Stimulated activated CD4-positive, alpha-beta T cell treated with anti-CD3 and anti-CD28 coated beads, Interleukin-12 subunit alpha, Interleukin-12 subunit beta, amount 100 ng/mL, for 48 hours (primary cell): ENCODE measurements around the gene ZCCHC7.
"Not testable (repeated sequence)": the region's sequence is repeated elsewhere in the genome, so short reads cannot be mapped to it uniquely, and the experiment has no call there.

Experiments
- DNase-seq, 3 donors: peaks; one replicate each; pipeline ENCODE4 v3.0.0-alpha.2; 2020; ENCODE audit warnings: low read depth in 2 of 3, low spot score in 1 of 3

Gene ZCCHC7

GRCh38 chr9:37290940-37291485 lies 170.6 kb downstream of the ZCCHC7 start:
- no peak for DNase-seq

- not testable (repeated sequence) for DNase-seq
Measured at GRCh38 chr9:37291612-37292238, 171.4 kb downstream of the ZCCHC7 start.

DNA sequence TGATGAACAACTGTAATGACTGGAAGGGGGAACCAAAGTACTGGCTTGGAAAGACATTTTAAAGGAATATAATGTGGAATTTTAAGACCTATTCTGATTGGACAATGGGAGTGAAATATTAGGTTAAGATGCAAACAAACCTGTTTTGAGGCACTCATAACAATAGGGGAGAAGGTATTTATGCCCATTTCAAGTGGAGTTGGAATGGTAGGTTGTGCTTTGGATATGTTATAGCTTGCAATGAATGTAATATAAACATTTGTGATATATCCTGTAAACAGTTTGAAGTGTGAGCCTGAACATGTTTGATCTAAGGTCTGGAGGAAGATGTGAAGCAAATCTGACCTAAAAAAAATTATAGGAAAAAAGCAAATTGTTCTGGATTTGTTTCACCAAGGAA lies 172.5 kb downstream of the ZCCHC7 start:
- no peak for DNase-seq

GRCh38 chr9:37293664-37294524 lies 173.5 kb downstream of the ZCCHC7 start:
- DNase-seq = no peak

GRCh38 chr9:37295178-37295577 lies 174.8 kb downstream of the ZCCHC7 start:
- DNase-seq = no peak

GRCh38 chr9:37295796-37296195 lies 175.4 kb downstream of the ZCCHC7 start:
- no peak for DNase-seq

DNA sequence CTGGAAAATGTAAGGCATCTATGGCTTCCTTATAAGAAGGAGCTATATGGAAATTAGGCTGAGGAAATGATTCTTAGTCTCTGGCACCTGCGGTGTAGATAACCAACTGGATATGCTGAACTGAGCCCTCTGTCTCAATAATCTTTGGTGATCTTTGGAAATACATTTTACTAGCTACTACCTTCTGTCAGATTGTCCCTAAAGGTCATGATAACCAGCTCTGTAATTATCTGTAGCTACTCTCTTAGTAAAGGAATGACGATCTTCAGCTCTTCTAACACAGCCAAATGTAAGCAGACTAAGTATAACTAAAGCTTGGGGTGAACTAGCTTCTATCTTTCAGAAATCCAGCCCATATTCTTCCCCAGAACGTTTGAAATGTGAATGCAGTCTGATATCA lies 177.2 kb downstream of the ZCCHC7 start:
- no peak for DNase-seq

- no peak for DNase-seq
Measured at GRCh38 chr9:37300620-37301019, 180.2 kb downstream of the ZCCHC7 start.

DNA sequence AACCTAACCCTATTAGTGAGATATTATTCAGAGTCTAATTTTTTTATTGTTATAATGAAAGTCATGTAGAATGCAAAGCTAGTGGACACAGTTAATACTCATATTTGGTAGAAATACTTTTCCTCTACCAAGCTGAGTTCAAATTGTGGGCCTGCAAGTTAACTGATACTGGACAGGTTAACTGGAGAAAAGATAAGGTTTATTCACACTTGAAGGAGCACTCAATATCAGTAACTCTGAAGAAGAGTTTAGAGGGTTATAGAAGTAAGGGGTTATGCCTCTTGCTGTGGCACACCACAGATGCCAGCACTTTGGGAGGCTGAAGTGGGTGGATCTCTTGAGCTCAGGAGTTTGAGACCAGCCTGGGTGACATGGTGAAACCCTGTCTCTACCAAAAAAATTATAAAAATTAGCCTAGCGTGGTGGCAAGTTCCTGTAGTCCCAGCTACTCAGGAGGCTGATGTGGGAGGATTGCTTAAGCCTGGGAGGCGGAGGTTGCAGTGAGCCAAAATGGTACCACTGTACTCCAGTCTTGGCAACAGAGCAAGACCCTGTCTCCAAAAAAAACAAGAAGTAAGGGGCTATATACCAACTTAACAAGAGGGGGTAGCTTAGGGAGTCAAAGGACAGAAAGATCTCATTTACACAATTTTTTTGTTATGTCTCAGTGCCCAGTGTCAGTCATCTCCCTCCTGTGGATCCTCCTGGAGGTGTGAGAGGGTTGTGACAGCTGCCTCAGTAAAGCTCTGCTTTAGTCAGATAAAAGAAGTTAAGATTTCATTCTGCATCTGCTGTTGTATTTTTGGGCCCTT lies 180.9 kb downstream of the ZCCHC7 start:
- no peak for DNase-seq

DNA sequence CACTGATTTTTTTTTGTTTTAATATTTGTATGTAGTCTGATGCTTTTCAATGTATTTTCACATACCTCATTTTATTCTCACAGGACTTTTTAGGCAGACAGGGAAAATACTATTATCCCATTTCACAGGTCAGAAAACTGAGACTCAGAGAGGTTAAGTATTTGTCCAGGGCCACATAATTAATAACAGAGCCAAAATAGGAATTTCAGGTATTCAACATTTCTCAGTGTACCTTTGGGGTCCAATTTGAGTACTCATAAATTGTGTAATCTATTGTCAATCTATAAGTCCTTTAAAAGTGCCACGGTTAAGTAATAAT lies 181.4 kb downstream of the ZCCHC7 start:
- no peak for DNase-seq

DNA sequence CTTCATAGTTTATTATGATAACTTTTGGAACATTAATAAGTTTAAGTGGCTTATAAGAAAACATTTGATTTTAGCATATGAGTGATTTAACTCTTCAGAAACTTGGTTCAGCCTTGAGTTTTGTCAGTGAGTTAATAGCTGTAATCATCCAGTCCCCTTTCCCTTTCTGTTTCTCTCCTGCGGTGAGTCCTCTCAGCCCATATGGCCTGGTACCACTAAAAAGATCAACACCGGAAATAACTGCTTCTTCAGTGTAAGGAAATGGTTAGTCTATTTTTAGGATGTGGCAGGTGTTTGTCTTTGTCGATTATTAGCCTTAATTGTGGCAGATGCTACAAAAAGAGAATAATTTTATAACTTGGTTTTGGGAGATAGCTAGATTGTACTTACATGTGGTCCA lies 181.9 kb downstream of the ZCCHC7 start:
- DNase-seq = no peak

DNA sequence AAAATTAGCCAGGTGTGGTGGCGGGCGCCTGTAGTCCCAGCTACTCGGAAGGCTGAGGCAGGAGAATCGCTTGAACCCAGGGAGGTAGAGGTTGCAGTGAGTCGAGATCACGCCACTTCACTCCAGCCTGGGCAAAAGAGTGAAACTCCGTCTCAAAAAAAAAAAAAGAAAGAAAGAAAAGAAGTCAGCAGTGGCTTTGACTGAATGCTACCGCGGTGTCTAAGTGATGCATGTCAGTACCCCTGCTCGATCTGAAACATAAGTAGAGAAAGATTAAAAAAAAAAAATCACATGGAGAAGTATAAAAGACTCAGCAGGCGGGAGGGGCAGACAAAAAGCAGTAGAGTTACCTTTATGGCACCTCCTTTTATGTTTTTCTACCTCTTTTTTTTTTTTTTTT lies 182.9 kb downstream of the ZCCHC7 start:
- DNase-seq = not testable (repeated sequence)

DNA sequence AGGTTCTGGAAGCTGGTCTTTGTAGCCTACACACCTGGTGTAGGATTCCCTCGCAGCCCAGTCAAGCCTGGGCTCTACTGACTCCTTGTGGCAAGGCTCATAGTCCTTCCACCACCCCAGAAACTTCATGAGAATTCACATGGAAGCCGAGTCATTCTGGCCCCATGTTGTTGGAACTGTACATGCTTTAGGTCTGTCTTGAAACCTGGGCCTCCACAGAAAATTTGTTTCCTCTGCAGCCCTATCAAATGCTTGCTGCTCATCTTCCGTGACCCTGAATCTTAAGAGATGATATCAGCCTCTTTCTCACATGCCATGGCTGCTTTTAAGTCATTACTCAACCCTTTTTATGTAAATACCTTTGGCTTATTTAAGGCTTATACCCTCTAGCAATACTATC lies 188.8 kb downstream of the ZCCHC7 start:
- no peak for DNase-seq

DNA sequence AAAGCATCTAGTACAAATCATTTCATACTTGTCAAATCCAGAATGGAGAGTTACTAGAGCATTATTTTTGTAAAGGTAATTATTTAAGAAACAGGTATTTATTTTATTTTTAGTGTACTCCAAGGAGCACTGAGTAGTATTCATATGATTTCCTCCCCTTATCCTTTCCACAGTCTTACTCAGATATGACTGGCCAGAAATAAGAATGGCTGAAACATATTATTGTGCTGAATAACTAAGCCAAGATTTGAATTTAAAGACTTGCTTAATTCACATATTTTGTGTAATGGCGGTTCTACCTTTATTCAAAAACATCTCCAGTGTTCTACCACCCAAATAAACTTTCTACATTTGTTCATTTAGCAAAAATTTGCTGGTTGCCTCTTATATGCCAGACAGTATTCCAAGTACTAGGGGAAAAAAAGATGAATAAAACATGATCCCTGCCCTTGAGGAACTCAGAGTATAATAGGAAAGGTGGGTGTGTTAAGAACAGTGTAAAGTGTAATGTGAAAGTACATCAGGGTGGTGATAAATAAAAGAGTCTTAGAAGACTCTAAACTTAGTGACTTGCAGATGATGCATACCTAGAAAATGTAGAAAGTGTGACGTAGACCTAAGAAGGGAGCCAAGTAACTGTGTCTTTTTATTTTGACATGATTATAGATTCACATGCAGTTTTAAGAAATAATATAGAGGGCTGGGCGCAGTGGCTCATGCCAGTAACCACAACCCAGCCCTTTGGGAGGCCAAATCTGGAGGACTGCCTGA lies 191.7 kb downstream of the ZCCHC7 start:
- DNase-seq = no peak

GRCh38 chr9:37324261-37324683 lies 203.9 kb downstream of the ZCCHC7 start:
- no peak for DNase-seq

DNA sequence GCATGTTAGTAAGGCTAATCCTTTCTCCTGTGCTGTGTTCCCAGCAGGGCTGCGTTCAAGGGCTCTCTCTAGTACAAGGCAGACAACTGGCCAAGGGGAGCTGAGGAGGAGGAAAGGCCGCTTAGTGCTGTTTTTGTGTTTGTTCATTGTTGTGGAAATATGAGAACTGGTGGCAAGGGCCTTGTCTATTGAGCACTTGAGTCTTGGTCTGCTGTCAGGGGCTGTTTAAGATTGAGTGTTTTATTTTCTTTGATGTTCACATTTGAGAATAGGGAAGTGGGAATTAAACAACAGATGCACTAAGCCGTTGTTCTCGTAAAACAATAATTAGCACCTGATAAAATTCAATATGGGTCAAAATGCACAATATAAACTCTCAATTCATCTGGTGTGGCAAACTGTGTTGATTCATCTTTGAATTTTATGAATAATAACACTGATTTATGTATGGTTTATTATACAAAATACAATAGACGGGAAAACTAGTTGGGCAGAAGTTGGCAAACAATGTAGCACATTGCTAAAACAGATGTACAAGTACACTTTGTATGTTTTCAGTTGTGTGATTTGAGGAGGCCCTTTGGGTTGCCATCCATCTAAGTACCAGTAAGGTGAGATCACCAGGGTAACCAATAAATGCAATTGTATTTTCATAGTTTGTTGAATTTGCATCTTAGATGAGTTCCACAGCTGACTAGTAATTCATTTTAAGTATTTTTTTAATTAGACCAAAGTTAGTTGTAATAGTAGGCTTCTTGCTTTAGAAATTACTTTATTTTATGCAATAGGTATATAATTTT lies 204.5 kb downstream of the ZCCHC7 start:
- DNase-seq = no peak

DNA sequence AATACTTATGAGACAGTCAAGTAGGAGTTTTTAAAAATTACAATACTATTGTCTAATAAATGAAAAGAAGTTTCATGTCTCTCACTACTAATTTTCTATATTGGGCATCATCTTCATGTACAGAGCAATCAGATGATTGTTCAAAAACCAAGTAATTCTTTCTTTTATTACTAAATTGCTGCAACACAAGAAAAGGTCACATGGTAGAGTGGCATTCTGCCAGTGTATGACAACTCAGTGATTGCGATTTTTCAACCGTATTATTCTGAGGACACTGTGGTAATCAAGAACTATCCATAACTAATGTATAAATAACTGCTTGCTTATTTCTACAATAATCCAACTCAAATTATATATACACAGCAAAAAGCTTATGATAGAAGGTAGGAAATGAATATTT lies 205.4 kb downstream of the ZCCHC7 start:
- DNase-seq = no peak

DNA sequence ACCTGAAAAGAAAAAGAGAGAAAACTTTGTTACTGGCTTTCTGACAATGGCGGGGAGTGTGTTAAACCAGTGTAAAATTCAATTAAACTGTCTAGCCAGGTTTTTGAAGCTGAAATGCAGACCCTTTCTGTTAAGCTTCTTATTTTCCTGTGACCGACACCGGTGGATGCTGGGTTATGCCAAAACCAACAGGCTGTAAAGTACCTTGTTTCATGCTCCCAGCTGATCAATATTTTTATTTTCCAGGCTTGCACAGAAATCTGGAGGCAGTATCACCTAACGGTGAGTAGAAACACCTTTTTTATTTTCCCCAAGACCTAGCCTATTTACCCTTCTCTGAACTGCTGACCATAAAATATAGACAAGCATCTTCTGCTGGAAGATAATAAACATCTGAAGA lies 207.2 kb downstream of the ZCCHC7 start:
- no peak for DNase-seq

GRCh38 chr9:37328556-37329227 lies 208.3 kb downstream of the ZCCHC7 start:
- no peak for DNase-seq

- DNase-seq = no peak
Measured at GRCh38 chr9:37329576-37329975, 209.2 kb downstream of the ZCCHC7 start.
